ENCODE data around the gene SLC35E1.

DNA sequence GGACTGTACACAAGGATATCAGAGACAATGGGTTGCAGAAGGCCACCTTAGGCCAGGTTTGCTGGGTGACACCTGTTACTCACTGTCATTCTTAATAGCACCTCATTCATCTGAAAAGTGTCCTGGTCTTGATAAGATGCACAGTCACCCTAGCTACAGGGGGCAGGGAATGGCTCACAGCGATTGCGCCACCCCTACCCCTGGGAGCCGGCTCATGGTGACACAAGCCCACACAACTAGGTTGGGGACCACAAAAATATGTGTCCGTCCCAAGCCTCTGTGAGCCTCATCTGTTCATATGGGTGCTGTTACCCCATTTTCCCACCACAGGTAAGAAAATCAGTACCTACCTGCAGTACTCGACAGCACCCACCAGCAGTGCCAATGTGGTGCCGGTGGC, 32.4 kb upstream of the SLC35E1 start:
- TF ChIP-seq, protein P1, sequence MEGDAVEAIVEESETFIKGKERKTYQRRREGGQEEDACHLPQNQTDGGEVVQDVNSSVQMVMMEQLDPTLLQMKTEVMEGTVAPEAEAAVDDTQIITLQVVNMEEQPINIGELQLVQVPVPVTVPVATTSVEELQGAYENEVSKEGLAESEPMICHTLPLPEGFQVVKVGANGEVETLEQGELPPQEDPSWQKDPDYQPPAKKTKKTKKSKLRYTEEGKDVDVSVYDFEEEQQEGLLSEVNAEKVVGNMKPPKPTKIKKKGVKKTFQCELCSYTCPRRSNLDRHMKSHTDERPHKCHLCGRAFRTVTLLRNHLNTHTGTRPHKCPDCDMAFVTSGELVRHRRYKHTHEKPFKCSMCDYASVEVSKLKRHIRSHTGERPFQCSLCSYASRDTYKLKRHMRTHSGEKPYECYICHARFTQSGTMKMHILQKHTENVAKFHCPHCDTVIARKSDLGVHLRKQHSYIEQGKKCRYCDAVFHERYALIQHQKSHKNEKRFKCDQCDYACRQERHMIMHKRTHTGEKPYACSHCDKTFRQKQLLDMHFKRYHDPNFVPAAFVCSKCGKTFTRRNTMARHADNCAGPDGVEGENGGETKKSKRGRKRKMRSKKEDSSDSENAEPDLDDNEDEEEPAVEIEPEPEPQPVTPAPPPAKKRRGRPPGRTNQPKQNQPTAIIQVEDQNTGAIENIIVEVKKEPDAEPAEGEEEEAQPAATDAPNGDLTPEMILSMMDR (IDR thresholded peaks at IDR 0.05; ENCODE audit: low read depth, low read length, poor library complexity, severe bottlenecking) = no peak
- no peak for TF ChIP-seq EZH2phosphoT487 (IDR thresholded peaks at IDR 0.05; ENCODE audit: borderline replicate concordance, low read length)
